SK-N-DZ (cell line): ENCODE measurements around the gene KCNC1.

Experiments
- DNase-seq: peaks from one replicate; pipeline ENCODE4 v3.0.0-alpha.2; 2015; ENCODE audit warnings: low spot score

KCNC1 gene

GRCh38 chr11:17714870-17715269 lies 19.7 kb upstream of the KCNC1 start:
- DNase-seq, result no peak

GRCh38 chr11:17716807-17717206 lies 17.8 kb upstream of the KCNC1 start:
- DNase-seq, result no peak

GRCh38 chr11:17718015-17718414 lies 16.6 kb upstream of the KCNC1 start:
- DNase-seq, result no peak

GRCh38 chr11:17718510-17718962 lies 16.0 kb upstream of the KCNC1 start:
- no peak for DNase-seq

GRCh38 chr11:17719028-17719937 lies 15.3 kb upstream of the KCNC1 start, which contains the start of gene MYOD1:
MYOD1 (plus strand) TSS chr11:17719571; CDS start chr11:17719783, 212 bp downstream.
- peak; percentile 48 for DNase-seq

GRCh38 chr11:17719938-17720795 lies 14.4 kb upstream of the KCNC1 start:
- peak; percentile 63 for DNase-seq

GRCh38 chr11:17720796-17721171 lies 13.8 kb upstream of the KCNC1 start:
- peak; percentile 49 for DNase-seq

- peak; percentile 25 for DNase-seq
These were observed 13.2 kb upstream of the KCNC1 start for GRCh38 chr11:17721242-17721999.

GRCh38 chr11:17722000-17722643 lies 12.5 kb upstream of the KCNC1 start:
- peak; percentile 34 for DNase-seq

GRCh38 chr11:17724020-17724908 lies 10.3 kb upstream of the KCNC1 start:
- DNase-seq, result no peak

- DNase-seq, result no peak
These were observed 9.4 kb upstream of the KCNC1 start for GRCh38 chr11:17725174-17725573.

GRCh38 chr11:17730137-17730536 lies 4.4 kb upstream of the KCNC1 start:
- no peak for DNase-seq

- peak; percentile 87 for DNase-seq
These were observed 3.7 kb upstream of the KCNC1 start for GRCh38 chr11:17730608-17731462.

- DNase-seq, result no peak
These were observed 1.3 kb upstream of the KCNC1 start for GRCh38 chr11:17733261-17733660.

- DNase-seq, result peak; percentile 57
These were observed 621 bp downstream of the KCNC1 start for GRCh38 chr11:17734986-17735817.

- DNase-seq, result peak; percentile 67
These were observed 1.4 kb downstream of the KCNC1 start for GRCh38 chr11:17735818-17736578.

- peak; percentile 20 for DNase-seq
These were observed 2.0 kb downstream of the KCNC1 start for GRCh38 chr11:17736579-17736893.
